ENCODE measurements around the gene ZEB1. TPM values are rescaled to one million over a fixed set of nuclear protein-coding genes. Genes with fewer than 3 reads are reported as not detected.

ZEB1 gene
- total and polyA plus RNA-seq, 2 of the 13 experiments (the other 11 are each of a cell fraction or from before 2014, with no cell fraction given): 9.6 to 18.0 TPM

DNA sequence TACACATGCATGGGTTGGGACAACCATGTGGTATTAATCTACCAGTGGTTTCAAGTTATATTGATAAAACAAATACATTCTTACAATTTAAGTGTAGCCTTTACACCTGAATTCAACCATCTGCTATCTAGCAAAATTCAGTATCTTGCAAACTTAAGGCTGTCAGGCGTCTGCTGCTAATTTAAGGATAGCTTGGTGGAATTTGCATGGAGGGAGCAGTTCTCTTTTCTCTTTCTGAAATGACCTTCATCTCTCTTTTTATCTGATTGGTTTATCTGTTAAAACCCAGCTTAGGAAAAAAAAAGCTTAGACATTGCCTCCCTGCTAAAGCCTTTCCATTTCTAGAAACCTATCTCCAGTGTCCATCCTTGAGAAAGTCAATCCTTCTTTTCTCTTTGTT lies 102.3 kb downstream of the ZEB1 start (continued):
- TF ChIP-seq, protein P1, sequence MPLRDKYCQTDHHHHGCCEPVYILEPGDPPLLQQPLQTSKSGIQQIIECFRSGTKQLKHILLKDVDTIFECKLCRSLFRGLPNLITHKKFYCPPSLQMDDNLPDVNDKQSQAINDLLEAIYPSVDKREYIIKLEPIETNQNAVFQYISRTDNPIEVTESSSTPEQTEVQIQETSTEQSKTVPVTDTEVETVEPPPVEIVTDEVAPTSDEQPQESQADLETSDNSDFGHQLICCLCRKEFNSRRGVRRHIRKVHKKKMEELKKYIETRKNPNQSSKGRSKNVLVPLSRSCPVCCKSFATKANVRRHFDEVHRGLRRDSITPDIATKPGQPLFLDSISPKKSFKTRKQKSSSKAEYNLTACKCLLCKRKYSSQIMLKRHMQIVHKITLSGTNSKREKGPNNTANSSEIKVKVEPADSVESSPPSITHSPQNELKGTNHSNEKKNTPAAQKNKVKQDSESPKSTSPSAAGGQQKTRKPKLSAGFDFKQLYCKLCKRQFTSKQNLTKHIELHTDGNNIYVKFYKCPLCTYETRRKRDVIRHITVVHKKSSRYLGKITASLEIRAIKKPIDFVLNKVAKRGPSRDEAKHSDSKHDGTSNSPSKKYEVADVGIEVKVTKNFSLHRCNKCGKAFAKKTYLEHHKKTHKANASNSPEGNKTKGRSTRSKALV (CRISPR knock-in tag; IDR thresholded peaks at IDR 0.05): no peak
- TF ChIP-seq STAG1 (CRISPR knock-in tag; IDR thresholded peaks at IDR 0.05) (no peak), RNF2 (conservative IDR thresholded peaks at IDR 0.05; ENCODE audit: low read depth) (no peak), ZNF451 (CRISPR knock-in tag; IDR thresholded peaks at IDR 0.05) (no peak), ELF1 (CRISPR knock-in tag; IDR thresholded peaks at IDR 0.05) (no peak)

DNA sequence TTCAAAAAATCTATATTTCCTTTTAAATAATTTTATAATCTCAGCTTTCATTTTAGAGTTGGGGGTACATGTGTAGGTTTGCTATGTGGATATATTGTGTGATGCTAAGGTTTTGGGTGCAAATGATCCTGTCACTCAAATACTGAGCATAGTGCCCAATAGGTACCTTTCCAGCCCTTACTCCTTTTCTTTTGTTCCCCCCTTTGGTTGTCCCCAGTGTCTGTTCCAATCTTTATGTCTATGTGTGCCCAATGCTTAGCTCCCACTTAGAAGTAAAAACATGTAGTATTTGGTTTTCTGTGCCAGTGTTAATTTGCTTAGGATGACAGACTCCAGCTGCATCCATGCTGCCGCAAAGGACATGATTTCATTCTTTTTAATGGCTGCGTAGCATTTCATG lies 103.6 kb downstream of the ZEB1 start:
- Histone ChIP-seq H3K79me2 (ENCODE audit: insufficient read depth, low read length) (peaks cover 24% of the 10 kb centered on the region), H2AFZ (ENCODE audit: low read length) (no peak overlapping the region), H3K9me3 (ENCODE audit: low read length) (no peaks in the 10 kb centered on the region), H3K9ac (ENCODE audit: insufficient read depth, low read depth, low read length) (no peak overlapping the region), H3K4me3 (replicated peaks in 1 of 3; ENCODE audit: insufficient read depth in 1 of 3, low read depth in 2 of 3, low read length in 3 of 3) (no peak overlapping the region), H3K27me3 (ENCODE audit: control insufficient read depth in 1 of 2, insufficient read depth in 2 of 2, low read length in 2 of 2) (no peaks in the 10 kb centered on the region), H4K20me1 (ENCODE audit: insufficient read depth, low read length) (peaks cover 6% of the 10 kb centered on the region; the same call in 1 of the 2 replicates), H3K4me2 (ENCODE audit: low read depth, low read length) (no peak overlapping the region), H3K4me1 (ENCODE audit: insufficient read depth, low read length) (peaks cover 5% of the 10 kb centered on the region; the same call in 1 of the 2 replicates), H3K27ac (ENCODE audit: extremely low read length, insufficient read depth, low read length) (no peak overlapping the region), H3K36me3 (replicated peaks in 1 of 2; ENCODE audit: control insufficient read depth in 1 of 2, insufficient read depth in 2 of 2, low read length in 2 of 2) (no peaks in the 10 kb centered on the region)
- ATAC-seq: no peak
- CTCF ChIA-PET (ENCODE audit: low intra/inter-chr PET ratio, low total read pairs): no interaction called here
- no peak for DNase-seq (ENCODE audit: low spot score)
- intact Hi-C loops (cut with micrococcal nuclease; ENCODE audit: unreplicated experiment) (no loop called here), in situ Hi-C loops (cut with HindIII; ENCODE audit: extremely low pct_ligation_motif_present, low pct_unique_long_range_greater_than_20kb) (no loop called here)
- BruUV-seq (replicated peaks): no TSS peak
- FAIRE-seq: no peak
- POLR2A ChIA-PET: no interaction called here
- WGBS (ENCODE audit: low lambda C conversion rate): 99% methylated on average over 2 of the region's 2 CpGs
- TF ChIP-seq ZNF619 (CRISPR knock-in tag; IDR thresholded peaks at IDR 0.05): no peak
- TF ChIP-seq HNRNPK (IDR thresholded peaks at IDR 0.05; ENCODE audit: low read depth, low read length, poor library complexity, severe bottlenecking): no peak
- no peak for TF ChIP-seq SCMH1 (CRISPR knock-in tag; IDR thresholded peaks at IDR 0.05; ENCODE audit: borderline replicate concordance)
- no peak for TF ChIP-seq ZNF747 (CRISPR knock-in tag; IDR thresholded peaks at IDR 0.05; ENCODE audit: borderline replicate concordance)
- TF ChIP-seq ZNF430 (CRISPR knock-in tag; IDR thresholded peaks at IDR 0.05): no peak
- TF ChIP-seq NFATC3 (CRISPR knock-in tag; IDR thresholded peaks at IDR 0.05): no peak
- TF ChIP-seq KDM4B (CRISPR knock-in tag; IDR thresholded peaks at IDR 0.05): no peak
- TF ChIP-seq ZNF101 (CRISPR knock-in tag; IDR thresholded peaks at IDR 0.05; ENCODE audit: borderline replicate concordance, low read depth): no peak
- no peak for TF ChIP-seq ZBTB7A (CRISPR knock-in tag; IDR thresholded peaks at IDR 0.05)
- TF ChIP-seq, protein P2, sequence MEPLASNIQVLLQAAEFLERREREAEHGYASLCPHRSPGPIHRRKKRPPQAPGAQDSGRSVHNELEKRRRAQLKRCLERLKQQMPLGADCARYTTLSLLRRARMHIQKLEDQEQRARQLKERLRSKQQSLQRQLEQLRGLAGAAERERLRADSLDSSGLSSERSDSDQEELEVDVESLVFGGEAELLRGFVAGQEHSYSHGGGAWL (CRISPR knock-in tag; IDR thresholded peaks at IDR 0.05): no peak
- TF ChIP-seq POLR2AphosphoS2 (IDR thresholded peaks at IDR 0.05; ENCODE audit: low read depth, low read length): no peak
- TF ChIP-seq, protein P3, sequence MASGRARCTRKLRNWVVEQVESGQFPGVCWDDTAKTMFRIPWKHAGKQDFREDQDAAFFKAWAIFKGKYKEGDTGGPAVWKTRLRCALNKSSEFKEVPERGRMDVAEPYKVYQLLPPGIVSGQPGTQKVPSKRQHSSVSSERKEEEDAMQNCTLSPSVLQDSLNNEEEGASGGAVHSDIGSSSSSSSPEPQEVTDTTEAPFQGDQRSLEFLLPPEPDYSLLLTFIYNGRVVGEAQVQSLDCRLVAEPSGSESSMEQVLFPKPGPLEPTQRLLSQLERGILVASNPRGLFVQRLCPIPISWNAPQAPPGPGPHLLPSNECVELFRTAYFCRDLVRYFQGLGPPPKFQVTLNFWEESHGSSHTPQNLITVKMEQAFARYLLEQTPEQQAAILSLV (CRISPR knock-in tag; IDR thresholded peaks at IDR 0.05; ENCODE audit: borderline replicate concordance): no peak
- no peak for TF ChIP-seq HCFC1 (IDR thresholded peaks at IDR 0.05; ENCODE audit: low read depth, low read length)
- no peak for TF ChIP-seq SMAD1 (CRISPR knock-in tag; IDR thresholded peaks at IDR 0.05; ENCODE audit: borderline replicate concordance, low read depth)
- no peak for TF ChIP-seq SMYD3 (CRISPR knock-in tag; IDR thresholded peaks at IDR 0.05)
- TF ChIP-seq, protein P4, sequence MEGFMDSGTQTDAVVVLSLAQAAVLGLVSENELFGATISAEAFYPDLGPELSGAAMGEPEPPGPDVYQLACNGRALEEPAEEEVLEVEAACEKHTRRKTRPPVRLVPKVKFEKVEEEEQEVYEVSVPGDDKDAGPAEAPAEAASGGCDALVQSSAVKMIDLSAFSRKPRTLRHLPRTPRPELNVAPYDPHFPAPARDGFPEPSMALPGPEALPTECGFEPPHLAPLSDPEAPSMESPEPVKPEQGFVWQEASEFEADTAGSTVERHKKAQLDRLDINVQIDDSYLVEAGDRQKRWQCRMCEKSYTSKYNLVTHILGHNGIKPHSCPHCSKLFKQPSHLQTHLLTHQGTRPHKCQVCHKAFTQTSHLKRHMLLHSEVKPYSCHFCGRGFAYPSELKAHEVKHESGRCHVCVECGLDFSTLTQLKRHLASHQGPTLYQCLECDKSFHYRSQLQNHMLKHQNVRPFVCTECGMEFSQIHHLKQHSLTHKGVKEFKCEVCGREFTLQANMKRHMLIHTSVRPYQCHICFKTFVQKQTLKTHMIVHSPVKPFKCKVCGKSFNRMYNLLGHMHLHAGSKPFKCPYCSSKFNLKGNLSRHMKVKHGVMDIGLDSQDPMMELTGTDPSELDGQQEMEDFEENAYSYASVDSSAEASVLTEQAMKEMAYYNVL (CRISPR knock-in tag; IDR thresholded peaks at IDR 0.05; ENCODE audit: borderline replicate concordance): no peak
